Measurements from ENCODE around the gene IMMP2L.

- TF ChIP-seq ELK1 (IDR thresholded peaks at IDR 0.05; ENCODE audit: borderline replicate concordance, low read depth, low read length) (no peak), POLR2A (IDR thresholded peaks at IDR 0.05; ENCODE audit: low read depth, low read length) (no peak), RFX5 (IDR thresholded peaks at IDR 0.05; ENCODE audit: low read depth, low read length) (no peak), RCOR1 (IDR thresholded peaks at IDR 0.05; ENCODE audit: insufficient replicate concordance, low read length) (no peak), CTCF (conservative IDR thresholded peaks at IDR 0.05; ENCODE audit: low read depth, low read length) (no peak), MXI1 (IDR thresholded peaks at IDR 0.05; ENCODE audit: borderline replicate concordance, low read depth, low read length) (no peak)
Observed at GRCh38 chr7:110964775-110965174, 597.5 kb downstream of the IMMP2L start.
